Measurements from ENCODE around the gene TRPC4AP.
A peak's percentile ranks its signal among the peaks of the same experiment; 100 is the strongest.

The TRPC4AP gene

DNA sequence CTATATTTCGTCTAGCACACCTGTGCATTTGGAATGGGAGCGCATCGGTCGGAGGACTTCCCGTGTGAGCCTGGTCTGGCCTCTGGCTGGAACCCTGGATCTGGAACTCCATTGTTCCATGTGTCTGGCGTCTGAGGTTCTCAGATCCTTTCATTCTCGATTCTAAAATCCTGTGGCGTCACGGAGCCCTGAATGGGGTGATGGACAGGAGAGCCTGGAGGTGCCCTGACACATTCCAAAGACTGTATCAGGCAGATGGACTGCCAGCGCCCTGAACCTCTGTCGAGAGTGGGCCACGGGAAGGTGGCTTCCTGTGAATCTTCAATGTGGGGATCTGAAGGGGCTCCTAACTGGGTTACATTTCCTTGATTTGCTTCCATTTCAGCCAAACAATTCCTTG, 116.3 kb downstream of the TRPC4AP start:
- FAIRE-seq (no peak), DNase-seq (ENCODE audit: insufficient read length, low spot score) (no peak)

DNA sequence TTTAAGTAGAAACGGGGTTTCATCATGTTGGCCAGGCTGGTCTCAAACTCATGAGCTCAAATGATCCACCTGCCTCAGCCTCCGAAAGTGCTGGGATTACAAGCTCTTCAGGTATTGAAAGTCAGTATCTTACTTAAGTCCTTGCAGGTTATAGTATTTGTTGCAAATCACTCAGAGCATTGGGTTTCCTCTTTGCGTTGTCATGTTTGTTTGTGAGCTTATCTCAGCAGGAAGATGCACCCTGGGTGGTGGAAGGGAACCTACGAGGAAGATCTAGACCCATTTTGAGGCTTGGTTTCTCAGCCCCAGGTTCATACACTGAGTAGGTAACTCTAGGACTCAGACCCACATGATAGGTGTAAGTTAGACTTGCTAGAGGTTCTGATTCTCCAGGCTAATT, 118.4 kb downstream of the TRPC4AP start:
- no peak for DNase-seq (ENCODE audit: insufficient read length, low spot score)
- no peak for FAIRE-seq

DNA sequence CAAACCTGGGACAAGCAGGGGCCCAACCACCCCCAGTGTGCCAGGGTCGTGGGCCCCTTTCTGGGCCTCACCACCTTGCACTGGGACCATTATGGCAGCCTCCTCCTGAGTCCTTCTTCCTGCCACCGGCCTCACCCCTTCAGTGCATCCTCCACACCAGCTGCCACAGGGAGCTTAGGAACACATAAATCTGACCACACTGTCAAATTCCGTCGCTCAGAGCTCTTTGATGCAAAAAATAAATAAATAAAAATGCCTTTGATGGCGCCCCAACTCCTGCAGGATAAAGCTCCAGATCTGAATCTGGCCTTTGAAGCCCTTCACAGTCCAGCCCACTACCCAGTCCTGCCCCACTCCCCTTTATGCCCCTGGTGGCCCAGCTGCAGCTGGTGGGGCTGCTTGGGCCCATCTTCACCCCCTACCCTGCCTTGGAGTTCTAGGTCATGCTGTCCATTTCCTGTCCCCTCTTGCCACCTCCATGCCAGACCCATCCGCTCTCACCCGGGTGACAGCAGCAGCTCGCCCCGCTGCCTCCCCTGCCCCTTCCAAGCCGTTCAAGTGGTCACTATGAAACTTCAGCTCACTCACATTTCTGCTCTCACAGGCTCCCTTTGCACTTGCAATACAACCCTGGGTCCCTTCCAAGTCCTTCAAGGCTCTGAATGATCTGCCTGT, 120.9 kb downstream of the TRPC4AP start:
- FAIRE-seq (no peak), DNase-seq (ENCODE audit: insufficient read length, low spot score) (no peak)

DNA sequence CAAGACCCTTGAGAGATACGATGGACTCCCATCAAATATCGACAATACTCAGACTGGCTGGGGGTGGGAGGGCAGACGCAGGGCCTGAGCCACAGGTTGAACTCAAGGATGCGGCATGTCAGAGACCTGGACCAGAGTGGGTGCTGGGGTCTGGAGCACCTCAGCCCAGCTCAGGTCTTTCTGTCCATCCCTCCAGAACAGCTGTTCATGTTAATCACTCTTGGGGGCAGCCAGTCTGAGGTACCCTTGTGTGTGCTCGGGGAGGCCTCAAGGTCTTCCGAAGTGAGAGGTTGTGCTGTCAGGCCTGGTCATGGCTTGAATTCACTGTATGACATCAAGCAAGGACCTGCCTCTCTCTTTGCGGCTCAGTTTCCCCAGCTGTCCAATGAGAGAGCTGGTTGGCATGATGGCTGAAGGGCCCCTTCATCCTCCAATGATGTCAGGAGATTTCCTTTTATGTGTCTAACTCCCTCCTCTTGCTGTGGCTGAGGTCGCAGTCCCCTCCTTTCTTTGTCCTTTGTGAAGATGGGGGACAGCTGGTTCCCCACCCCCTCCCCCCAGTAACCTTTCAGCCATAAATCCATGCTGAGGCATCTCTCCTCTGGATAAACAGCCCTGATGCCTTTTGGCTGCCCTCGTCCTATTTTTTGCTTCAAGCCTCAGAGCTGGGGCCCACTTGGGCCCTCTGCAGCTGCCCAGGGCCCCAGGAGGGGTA, 121.6 kb downstream of the TRPC4AP start:
- FAIRE-seq = no peak
- no peak for DNase-seq (ENCODE audit: insufficient read length, low spot score)

- DNase-seq (ENCODE audit: insufficient read length, low spot score) = no peak
- no peak for FAIRE-seq
These were observed 122.3 kb downstream of the TRPC4AP start for GRCh38 chr20:34970193-34970840.

- no peak for FAIRE-seq
- no peak for DNase-seq (ENCODE audit: insufficient read length, low spot score)
These were observed 124.4 kb downstream of the TRPC4AP start for GRCh38 chr20:34968042-34968775.

GRCh38 chr20:34967421-34967820, 125.2 kb downstream of the TRPC4AP start:
- FAIRE-seq (no peak), DNase-seq (ENCODE audit: insufficient read length, low spot score) (no peak)

DNA sequence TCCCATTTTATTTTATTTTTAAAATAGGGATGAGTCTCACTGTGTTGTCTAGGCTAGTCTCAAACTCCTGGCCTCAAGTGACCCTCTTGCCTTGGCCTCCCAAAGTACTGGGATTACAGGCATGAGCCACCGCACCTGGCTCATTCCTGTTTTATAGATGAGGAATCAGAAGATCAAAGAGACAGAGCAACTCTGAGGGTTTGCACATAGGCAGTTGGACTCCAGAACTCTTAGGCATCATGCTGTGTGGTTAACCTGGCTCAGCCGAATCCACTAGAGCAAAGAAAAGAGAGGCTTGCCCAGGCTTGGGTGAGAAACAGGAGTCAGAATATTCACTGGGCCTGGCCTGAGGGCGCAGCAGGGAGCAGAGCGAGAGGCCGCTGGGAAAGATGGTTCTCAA, 127.6 kb downstream of the TRPC4AP start:
- DNase-seq (ENCODE audit: insufficient read length, low spot score) = no peak
- no peak for FAIRE-seq

- no peak for FAIRE-seq
- no peak for DNase-seq (ENCODE audit: insufficient read length, low spot score)
These were observed 128.1 kb downstream of the TRPC4AP start for GRCh38 chr20:34964486-34964885.

DNA sequence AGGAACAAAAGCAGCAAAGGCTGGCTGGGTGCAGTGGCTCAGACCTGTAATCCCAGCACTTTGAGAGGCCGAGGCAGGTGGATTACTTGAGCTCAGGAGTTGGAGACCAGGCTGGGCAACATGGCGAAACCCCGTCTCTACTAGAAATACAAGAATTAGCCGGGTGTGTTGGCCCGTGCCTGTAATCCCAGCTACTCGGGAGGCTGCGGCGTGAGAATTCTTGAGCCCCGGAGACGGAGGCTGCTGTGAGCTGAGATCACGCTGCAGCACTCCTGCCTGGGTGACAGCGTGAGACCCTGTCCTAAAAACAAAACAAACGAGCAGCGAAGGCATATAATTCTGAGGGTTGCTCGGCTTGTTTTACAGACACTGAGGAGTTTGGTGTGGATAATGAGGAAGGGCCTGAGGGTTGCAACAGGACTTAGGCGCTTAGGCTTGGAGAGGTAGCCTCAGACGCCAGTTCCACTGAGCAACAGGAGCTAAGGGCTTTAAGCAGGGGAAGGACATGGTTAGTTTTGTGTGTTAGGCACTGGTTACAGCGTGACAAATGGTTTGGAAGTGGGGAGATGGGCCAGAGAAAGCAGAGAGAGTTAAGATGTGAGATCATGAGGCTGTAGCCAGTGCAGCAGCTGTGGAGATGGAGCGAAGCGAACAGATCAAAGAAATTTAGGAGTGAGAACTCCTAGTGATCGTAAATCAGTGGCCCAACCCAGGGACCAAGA, 135.7 kb downstream of the TRPC4AP start:
- no peak for FAIRE-seq
- no peak for DNase-seq (ENCODE audit: insufficient read length, low spot score)

GRCh38 chr20:34956041-34956458, 136.6 kb downstream of the TRPC4AP start:
- DNase-seq (ENCODE audit: insufficient read length, low spot score) = no peak
- FAIRE-seq = no peak

GRCh38 chr20:34955231-34956040, 137.2 kb downstream of the TRPC4AP start, which contains the start of the genes GSS and MYH7B:
TSS of gene GSS (minus strand) at chr20:34955806. CDS start at chr20:34951852, 3,954 bp downstream.
TSS of gene MYH7B (plus strand) at chr20:34955868. CDS start at chr20:34978006, 22,138 bp downstream.
- DNase-seq (ENCODE audit: insufficient read length, low spot score) (peak; percentile 99), FAIRE-seq (peak; percentile 96)

- FAIRE-seq = no peak
- no peak for DNase-seq (ENCODE audit: insufficient read length, low spot score)
These were observed 137.7 kb downstream of the TRPC4AP start for GRCh38 chr20:34954904-34955230.

GRCh38 chr20:34953960-34954359, 138.6 kb downstream of the TRPC4AP start:
- DNase-seq (ENCODE audit: insufficient read length, low spot score) = no peak
- FAIRE-seq = no peak

DNA sequence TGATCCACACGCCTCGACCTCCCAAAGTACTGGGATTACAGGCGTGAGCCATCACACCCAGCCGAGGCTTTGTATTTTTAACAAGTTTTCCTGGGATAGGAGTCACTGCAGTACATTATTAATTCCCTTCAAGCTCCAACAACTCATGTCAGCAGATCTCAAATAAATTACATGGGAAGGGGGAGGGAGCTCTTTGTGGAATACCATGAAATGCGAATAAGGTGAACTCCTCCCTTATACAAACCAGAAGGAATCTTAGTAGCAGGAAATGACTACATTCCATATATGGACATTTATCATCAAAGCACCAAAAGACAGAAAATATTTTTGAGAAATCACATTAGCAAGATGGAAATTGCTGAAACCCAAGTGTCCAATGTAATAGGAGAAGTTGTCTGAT, 139.9 kb downstream of the TRPC4AP start:
- no peak for FAIRE-seq
- DNase-seq (ENCODE audit: insufficient read length, low spot score) = no peak
